NCI-H2029 treated with DMSO at 0.1 percent for 48 hours (cell line): ENCODE measurements around the gene CACNA1C.
"Not testable (repeated sequence)": the region's sequence is repeated elsewhere in the genome, so short reads cannot be mapped to it uniquely, and the experiment has no call there.

Source experiments
- DNase-seq: peaks from one replicate; lab custom pipeline; 2025; lab: John Stamatoyannopoulos, UW

CACNA1C gene

DNA sequence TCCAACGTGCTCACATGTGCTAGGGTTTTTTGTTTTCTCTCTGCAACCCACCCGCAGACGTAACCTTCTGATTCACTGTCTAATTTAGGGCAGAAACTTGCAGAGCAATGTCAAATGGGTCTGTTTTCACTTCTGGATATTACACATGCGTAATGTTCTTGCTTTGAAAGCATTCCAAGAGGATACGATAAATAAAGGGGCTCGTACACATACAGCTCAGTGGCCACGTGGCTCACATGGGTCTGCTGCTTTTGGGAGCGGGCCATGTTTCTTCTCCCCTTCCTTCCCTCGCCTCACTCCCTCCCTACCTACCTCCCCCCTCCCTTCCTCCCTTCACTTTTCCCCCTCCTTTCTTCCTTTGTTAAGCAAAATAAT lies 23.4 kb downstream of the CACNA1C start:
- DNase-seq, result no peak

DNA sequence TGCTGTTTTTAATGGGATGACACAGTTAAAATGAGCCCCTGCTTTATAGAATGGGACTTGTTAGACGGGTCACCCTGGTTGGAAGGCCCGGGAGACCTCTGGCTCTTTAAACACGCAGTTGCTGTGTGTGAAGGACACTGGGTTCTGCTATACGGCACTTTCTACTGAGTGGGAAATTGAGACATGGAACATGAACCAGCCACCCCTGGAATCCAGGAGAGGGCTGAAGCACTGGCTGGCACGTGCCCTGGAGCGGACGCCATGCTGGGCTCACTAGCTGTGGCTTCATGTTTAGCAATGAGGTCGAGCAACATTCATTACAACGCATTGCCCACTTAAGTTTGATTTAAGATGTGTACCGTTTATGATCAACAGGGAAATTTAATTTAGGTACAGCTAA lies 23.9 kb downstream of the CACNA1C start:
- no peak for DNase-seq

DNA sequence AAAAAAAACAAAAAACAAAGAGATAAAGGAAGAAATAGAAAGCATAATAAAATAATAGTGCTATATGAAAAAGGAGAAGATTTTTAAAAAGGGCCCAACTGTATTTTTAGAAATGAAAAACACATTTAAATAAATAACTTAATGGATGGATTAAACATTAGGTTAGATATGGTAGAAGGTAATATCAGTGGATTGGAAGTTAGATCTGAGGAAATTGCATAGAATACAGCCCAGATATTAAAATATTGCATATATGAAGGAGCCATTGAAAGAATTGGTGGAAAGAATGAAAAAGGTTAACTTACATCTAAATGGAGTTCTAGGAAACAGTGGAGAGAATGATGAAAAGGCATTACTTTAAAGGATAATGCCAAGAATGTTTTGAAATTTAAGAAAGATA lies 27.8 kb downstream of the CACNA1C start:
- no peak for DNase-seq

DNA sequence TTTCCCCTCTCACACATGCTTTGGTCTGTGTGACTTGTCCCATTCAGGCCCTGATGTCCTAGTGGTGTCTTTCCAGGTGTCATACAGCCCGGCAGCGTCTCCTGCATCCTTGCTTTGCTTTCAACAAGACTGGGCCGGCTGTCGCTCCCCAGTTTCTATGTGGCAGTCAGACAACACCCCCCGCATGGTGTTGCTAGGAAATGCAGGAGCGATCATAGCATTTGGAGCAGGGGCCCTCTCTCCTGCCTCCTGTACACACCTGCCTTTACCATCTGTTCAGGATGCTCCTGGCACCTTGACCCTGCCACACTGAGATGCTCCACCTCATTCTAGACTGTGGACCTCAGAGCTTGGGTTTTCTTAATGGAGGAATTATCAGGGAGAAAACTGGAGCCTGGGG lies 29.5 kb downstream of the CACNA1C start:
- no peak for DNase-seq

DNA sequence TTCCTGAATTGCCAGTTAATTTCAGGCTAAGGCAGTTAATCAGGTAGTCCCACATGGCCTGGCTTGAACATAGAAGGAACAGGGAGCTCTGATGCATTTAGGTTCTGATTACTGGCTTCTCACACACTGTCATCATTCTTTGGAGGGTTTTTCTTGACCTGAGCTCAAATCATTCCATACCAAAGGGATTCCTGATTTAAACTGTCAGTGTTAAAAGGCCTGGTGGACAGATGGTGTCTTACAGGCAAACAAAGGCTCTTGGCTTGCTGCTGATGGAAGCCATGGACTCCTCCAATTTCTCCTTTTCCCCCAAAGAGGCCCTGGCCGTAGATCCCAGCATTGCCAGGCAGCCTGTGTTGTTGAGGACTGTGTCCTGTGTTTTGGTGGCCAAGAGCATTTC lies 30.2 kb downstream of the CACNA1C start:
- peak; percentile 55 for DNase-seq

DNA sequence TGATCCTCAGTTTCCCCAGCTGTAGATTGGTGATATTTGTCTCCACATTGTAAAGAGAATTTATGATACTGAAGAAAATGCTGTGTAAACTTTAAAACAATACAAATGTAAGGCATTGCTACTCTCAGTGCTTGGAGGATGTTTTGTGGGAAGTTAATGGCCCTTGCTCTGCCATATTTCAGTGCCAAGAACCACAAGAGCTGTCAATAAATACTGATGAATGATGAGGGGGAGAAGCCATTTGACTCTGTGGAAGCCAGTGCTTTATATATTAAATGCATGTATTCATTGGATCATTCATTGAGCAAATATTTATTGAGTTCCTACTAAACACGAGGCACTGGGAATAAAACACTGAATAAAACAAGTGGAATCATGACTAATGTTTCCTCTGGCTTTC lies 30.8 kb downstream of the CACNA1C start:
- peak; percentile 66 for DNase-seq

DNA sequence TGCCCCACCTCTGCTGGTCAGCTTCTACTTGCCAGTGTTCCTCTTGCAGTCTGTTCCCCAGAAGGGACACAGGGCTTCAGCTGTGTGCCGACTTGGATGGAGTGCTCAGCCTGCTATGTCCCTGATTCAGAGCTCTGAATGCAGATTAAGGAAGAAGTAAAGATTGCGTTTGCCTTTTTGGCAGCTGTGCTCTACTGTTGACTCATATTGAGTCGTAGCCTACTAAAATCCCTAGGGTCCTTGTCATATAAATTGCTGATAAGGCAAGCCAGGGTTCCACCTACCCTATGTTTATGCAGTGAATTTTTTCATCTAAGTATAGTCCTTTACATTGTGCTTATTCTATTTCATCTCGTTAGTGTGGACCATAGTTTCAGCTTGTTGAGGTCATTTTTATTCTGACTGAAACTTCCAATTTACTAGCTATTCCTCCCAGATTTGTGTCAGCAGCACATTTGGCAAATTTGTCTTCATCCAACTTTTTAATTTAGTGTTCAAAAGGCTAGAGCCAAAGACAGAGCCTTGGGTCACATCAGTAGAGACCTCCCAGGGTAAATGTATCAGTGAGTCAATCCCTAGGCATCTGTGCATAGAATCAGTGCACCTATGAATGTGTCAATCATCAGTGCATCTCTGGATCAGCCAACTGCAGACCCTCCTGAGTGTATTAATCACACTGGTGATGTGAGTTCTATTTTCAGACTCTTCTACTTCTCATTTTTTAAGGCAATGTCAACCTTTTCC lies 31.9 kb downstream of the CACNA1C start:
- no peak for DNase-seq

DNA sequence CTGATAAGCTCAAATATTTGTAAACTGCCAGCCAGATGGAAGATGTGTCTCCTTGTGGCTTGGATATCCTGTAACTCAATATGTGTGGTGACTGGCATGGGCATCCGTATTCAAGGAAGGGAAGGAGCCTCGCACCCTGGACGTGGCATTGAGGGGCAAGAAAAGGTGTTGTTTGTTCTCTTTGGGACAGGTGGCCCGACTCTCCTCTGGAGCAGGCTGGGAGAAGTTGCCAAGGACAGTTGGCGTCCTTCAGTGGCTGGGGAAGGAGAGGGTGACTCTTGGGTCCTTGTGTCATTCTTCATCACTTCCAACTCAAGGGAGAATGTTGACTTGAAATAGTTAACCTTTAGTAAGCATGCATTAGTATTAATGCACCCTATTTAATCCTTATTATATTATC lies 39.6 kb downstream of the CACNA1C start:
- DNase-seq, result no peak

DNA sequence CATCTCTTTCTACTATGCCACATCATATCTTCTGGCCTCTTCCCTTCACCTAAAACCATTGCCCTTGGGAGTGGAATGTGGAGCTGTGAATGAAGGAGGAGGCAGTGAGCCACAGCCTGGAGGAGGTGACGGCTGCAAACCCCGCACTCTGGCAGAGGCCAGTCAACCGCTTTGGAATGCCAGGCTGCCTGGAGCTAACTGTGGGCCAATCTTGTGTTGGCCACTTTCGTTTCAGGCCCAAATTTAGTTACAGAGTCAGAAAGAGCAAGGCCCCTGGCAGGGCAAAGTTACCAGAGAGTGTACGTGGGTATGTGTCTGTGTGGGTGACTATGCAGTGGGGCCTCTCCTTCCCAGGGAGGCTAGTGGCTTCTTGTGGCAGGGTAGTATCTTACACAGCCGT lies 40.1 kb downstream of the CACNA1C start:
- DNase-seq, result no peak

DNA sequence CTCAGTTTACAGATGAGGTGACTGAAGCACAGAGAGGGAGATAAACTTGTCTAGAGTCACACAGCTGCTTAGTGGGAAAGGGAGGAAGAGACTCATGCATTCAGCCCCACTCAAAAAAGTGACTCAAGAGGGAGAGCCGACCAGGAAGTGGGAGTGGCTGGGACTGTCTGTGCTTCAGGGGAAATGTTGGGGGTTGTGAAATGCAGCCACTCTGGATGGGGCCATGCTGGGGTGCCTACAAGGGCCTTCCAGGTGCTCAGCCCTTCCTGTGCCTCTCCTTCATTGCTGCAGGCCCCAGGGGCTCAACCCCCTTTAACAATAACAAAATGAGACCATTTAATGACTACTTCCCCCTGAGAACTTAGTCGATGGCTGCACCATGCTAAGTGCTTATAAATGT lies 41.8 kb downstream of the CACNA1C start:
- DNase-seq, result no peak

DNA sequence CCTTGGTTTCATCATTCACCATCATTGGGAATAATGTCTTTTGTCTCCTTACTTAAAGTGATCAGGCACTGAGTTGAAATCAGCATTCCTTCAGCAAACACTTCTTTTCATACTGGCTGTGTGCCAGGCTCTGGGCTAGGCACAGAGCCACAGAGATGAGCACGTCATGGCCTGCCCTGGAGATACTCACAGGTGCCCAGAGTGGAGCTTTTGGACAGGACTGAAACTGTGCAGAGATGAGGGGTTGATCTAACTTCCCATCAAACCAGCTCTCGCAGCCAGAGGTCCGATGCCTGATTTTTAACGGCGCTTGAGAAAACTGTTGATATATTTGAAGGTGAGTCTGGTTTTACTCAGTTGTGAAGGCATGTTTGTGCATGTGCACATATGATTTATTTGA lies 43.1 kb downstream of the CACNA1C start:
- no peak for DNase-seq

DNA sequence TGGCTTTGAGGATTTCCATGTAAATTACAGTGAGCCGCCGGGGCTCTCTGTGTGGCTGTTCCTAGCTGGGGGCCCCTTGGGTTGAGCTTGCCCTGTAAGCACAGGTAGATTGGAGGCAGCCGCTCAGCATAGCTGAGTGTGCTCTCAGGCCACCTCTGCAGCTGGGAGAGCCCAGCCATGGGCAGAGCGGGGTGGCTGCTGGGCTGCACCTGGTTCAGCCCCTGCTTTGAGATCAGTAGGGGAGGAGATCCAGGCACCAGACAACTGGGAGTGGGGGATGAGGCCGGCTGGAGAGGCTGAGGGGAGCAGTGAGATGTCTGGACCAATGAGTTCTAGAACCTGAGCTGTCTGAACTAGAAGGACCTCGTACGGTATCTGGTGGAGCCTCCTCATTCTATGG lies 44.8 kb downstream of the CACNA1C start:
- DNase-seq, result no peak

DNA sequence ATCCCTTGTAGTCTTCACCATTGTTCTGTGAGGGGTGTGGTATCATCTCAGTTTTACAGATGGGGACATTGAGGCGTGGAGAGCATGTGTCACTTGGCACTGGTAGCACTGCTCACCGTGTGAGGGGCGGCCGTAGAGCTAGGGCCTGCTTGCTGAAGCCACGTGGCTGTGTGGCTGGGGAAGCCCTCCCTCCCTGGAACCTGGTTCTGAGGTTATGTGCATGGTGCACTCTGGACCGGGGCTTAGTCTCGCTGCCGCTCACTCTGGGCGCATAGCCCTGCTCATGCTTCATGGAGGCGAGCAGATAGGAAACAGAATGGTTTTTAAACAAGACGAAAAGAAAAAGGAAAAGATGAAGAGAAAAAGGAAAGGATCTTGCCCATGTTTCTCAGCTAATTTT lies 46.1 kb downstream of the CACNA1C start:
- no peak for DNase-seq

DNA sequence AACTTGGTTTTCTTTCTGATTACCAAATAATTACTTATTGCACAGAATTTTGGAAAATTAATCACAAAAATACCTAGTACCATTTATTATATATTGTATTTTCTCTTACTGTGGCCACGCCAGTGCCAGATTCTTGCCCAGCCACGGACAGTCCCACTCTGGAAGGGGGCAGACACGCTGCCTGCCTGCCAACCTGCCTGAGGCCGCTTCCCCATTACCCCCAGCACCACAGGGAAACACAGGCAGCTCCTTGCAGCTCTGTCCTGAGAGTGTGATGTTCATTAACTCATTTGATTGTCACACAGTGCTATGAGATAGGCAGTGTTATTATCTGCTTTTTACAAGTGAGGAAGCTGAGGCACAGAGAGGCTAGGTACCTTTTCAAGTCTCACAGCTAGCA lies 46.8 kb downstream of the CACNA1C start:
- no peak for DNase-seq

DNA sequence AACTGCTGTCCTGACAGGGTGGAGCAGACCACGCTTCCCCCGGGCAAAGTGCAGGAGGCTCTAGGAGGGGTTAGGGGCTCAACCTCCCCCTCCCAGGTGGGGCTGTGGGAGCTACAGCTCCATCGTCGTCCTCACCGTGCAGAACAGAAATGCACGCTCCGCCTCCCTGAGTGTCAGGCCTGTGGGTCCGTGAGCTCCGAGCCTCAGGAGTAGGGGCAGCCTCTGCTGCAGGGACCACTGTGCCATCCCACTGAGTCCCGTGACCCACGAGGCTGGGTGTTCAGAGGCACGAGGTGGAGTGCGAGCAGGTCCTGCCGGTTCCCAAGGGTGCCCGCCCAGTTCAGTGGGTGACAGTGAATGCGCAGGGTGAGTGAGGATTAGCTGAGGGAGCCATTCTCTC lies 48.6 kb downstream of the CACNA1C start:
- DNase-seq, result no peak

DNA sequence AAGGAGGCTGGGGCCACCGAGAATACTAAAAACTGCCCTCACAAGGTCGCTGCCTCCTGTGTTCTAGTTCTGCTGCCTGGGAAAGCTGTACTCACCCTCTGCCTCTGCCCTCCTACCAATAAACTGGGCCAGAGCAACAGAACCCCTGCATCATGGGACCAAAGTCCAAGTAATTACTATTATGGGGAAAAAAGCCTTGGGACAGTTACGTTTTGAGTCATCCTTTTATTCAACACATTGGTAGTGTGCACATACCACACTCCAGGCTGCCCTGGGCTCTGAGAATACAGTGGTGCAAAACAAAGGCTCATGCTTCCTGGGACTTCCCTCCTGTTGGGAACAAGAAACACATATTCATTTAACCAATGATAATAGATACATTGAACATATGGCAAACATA lies 49.0 kb downstream of the CACNA1C start:
- DNase-seq, result no peak

DNA sequence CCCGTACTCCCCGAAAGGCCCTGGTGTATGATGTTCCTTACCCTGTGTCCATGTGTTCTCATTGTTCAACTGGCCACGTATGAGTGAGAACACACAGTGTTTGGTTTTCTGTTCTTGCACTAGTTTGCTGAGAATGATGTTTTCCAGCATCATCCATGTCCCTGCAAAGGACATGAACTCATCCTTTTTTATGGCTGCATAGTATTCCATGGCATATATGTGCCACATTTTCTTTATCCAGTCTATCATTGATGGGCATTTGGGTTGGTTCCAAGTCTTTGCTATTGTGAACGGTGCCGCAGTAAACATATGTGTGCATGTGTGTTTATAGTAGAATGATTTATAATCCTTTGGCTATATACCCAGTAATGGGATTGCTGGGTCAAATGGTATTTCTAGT lies 49.9 kb downstream of the CACNA1C start:
- not testable (repeated sequence) for DNase-seq

DNA sequence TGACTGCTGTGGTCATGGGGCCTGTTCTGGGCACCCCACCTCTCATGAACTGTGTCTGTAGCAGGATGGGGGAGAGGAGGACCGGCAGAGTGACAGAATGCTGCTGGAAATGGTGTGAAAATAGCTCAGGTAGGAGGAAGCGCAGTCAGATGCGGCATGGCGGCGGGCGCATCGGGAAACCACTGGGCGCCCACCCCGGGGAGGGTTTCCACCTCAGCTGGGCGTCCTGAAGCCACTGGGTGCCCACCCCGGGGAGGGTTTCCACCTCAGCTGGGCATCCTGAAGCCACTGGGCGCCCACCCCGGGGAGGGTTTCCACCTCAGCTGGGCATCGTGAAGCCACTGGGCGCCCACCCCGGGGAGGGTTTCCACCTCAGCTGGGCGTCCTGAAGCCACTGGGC lies 52.6 kb downstream of the CACNA1C start:
- not testable (repeated sequence) for DNase-seq

DNA sequence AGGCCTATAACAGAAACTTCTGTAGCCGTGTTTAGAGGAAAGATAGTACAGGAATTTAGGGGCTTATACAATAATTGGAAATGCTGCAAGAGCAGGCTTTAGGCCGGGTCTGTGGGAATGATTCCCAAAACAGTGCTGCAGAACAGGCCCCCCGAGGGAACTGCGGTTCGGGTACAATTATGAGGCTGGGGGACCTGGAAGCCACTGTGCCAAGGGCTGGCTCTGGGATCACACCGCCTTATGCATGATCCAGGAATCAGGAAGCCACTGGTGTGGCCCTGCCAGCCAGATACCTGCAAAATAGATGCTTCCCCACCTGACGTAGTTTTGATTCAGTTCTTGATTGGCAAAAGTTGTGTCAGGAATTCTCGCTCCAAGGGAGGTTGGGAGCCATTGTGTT lies 55.4 kb downstream of the CACNA1C start:
- no peak for DNase-seq

DNA sequence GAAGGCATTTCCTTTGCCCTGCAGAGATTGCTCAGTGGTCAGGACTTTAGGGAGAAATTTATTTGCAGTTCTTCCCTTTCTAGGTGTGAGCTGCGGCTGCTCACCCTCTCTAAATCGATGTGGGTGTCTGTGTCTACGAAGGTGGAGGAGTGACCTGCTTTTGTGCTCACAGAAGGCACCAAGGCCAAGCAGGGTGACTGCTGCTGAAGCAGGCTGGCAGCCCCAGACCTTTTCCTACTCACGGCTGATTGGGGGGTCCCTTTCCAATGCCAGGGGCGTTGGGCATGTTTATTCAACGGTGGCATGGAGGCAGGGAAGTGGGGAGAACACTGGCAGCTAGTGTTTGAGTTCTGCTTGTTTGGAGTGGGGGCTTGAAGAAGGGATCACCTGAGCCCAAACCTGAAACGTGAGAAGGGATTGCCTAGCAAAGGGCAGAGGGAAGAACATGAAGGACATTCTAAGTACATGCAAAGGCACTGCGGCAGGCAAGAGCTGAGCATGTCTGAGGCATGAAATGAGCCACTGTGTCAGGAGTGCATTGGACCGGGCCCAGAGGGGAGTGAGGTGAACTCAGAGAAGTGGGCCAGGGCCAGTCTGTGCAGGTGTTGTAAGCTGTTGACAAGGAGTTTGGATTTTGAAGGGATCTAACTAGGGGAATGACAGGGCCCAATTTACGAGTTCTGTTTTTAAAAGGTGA lies 56.3 kb downstream of the CACNA1C start:
- no peak for DNase-seq

DNA sequence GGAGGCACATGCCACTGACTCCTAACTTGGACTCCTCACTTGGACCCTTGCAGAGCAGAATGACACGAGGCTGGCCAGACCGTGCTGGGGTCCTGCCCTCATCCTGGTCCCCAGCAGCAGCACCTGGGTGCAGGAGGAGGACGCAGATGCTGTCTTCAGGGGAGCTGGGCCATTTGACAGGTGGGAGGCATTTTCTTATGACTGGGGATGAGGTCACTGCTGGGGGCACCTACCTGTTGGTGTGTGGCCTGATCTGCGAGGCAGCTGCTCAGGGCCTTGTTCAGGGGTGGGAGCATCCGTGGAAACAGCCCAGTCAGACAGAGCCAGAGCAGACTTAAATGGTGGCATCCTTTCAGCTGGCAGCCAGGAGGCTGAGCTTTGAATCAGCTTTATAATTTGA lies 57.3 kb downstream of the CACNA1C start:
- no peak for DNase-seq

DNA sequence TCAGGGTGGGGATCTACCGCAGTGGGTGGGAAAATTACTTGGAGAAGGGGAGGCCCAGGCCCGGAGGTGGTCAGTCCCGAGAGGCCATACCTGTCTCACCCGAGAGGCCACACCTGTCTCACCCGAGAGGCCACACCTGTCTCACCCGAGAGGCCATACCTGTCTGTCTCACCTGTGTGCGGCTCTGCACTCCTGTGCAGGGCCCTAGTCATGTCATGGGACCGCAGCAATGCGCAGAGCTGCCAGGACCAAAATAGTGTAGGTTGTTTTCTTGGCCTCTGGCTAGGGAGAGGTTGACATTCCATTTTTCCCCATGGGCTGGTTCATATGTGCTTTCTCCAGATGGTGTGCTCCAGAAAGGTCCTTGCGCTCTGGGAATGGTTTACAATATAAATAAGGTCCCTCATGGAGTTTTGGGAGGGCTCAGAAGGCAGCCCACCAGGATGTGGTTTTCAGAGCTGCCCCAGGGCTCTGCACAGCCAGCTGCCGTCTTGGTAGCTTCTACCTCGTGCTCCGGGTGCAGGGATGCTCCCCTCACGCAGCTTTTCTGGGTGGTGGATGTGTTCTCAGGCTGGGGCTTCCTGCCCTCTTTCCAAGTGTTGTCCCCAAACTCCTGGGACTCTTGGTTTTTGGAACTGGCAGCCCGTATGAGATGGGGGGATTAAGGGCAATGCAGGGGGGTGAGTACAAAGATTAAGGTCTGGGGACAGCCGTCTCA lies 58.2 kb downstream of the CACNA1C start:
- no peak for DNase-seq

DNA sequence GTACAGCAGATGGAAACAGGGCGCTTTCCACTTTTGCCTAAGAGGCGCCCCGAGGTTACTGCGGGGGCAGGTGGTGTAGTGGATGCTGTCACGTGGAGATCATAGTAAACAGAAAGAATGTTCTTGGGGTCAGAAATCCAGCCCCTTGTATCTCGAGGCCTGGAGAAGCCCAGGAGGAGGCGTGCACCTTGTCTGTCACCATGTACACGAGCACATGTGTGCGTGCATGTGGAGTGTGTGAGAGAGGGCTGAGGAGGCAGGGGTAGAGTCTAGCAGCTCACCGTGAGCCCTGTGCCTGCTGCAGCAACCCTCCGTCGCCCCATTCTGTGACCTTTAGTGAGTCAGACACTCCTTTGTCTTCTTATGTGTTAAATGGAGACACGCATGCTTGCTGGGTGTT lies 59.0 kb downstream of the CACNA1C start:
- no peak for DNase-seq
